Measurements from ENCODE around the gene IRF4.

DNA sequence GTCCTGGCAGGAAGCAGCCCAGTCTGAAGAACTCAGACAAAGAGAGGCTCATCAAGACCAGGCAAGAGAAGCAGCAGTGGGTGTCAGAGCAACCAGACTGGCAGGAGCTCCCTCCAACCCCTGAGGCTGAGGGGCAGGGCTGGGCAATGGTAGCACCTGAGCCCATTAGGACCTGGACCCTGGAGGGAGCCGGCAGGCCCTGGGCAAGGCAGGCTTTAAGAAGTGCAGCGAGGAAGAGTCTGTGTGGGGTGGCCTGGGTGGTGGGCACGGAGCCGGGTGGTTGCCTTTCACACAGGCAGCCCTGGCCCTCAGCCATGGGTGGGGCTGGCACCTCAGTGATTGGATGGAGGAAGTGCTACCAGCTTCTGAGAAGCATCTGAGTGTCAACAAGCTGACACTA is 33.1 kb upstream of the IRF4 start:
- TF ChIP-seq, protein P1, sequence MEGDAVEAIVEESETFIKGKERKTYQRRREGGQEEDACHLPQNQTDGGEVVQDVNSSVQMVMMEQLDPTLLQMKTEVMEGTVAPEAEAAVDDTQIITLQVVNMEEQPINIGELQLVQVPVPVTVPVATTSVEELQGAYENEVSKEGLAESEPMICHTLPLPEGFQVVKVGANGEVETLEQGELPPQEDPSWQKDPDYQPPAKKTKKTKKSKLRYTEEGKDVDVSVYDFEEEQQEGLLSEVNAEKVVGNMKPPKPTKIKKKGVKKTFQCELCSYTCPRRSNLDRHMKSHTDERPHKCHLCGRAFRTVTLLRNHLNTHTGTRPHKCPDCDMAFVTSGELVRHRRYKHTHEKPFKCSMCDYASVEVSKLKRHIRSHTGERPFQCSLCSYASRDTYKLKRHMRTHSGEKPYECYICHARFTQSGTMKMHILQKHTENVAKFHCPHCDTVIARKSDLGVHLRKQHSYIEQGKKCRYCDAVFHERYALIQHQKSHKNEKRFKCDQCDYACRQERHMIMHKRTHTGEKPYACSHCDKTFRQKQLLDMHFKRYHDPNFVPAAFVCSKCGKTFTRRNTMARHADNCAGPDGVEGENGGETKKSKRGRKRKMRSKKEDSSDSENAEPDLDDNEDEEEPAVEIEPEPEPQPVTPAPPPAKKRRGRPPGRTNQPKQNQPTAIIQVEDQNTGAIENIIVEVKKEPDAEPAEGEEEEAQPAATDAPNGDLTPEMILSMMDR (conservative IDR thresholded peaks at IDR 0.05; ENCODE audit: low read depth, low read length) = no peak
- no peak for TF ChIP-seq EZH2phosphoT487 (IDR thresholded peaks at IDR 0.05; ENCODE audit: borderline replicate concordance, low read length)
